ENCODE measurements around the gene TSPAN13. TPM values are rescaled to one million over a fixed set of nuclear protein-coding genes. Genes with fewer than 3 reads are reported as not detected.
A peak's percentile ranks its signal among the peaks of the same experiment; 100 is the strongest.

Gene TSPAN13
- total RNA-seq, 1 experiment from 2014 or later = 14.0 TPM

- BruUV-seq (replicated peaks) = no TSS peak
- peak; percentile 51 for DNase-seq (ENCODE audit: unreplicated experiment)
- Mint-ChIP-seq H3K4me3 (ENCODE audit: unreplicated experiment) (peak overlapping the region; percentile 56), H3K27ac (ENCODE audit: low read depth, unreplicated experiment) (peak overlapping the region; percentile 65), H3K9me3 (ENCODE audit: unreplicated experiment) (no peaks in the 10 kb centered on the region), H3K27me3 (ENCODE audit: insufficient read depth, unreplicated experiment) (no peaks in the 10 kb centered on the region), H3K36me3 (ENCODE audit: insufficient read depth, unreplicated experiment) (no peaks in the 10 kb centered on the region), H3K4me1 (ENCODE audit: insufficient read depth, unreplicated experiment) (peaks cover 24% of the 10 kb centered on the region)
- ChIA-PET POLR2A (interaction anchor here (0.6 to 8.5 kb wide), 14 partner anchors 10 to 126 kb away, joined by 3 to 85 read pairs (median 4); partner anchors contain the start of genes ANKMY2 and TSPAN13), CTCF (interaction anchor here (0.6 to 1.5 kb wide), 11 partner anchors 10 to 736 kb away, joined by 3 to 8 read pairs (median 4); no protein-coding TSS in a partner anchor)
- TF ChIP-seq, protein P1, sequence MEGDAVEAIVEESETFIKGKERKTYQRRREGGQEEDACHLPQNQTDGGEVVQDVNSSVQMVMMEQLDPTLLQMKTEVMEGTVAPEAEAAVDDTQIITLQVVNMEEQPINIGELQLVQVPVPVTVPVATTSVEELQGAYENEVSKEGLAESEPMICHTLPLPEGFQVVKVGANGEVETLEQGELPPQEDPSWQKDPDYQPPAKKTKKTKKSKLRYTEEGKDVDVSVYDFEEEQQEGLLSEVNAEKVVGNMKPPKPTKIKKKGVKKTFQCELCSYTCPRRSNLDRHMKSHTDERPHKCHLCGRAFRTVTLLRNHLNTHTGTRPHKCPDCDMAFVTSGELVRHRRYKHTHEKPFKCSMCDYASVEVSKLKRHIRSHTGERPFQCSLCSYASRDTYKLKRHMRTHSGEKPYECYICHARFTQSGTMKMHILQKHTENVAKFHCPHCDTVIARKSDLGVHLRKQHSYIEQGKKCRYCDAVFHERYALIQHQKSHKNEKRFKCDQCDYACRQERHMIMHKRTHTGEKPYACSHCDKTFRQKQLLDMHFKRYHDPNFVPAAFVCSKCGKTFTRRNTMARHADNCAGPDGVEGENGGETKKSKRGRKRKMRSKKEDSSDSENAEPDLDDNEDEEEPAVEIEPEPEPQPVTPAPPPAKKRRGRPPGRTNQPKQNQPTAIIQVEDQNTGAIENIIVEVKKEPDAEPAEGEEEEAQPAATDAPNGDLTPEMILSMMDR (IDR thresholded peaks at IDR 0.05; ENCODE audit: unreplicated experiment) = no peak
- intact Hi-C loops (cut with micrococcal nuclease) = no loop called here
Observed at GRCh38 chr7:16770657-16771329, 17.2 kb downstream of the TSPAN13 start.

- POLR2A ChIA-PET = interaction anchor here (8.5 kb wide), 1 partner anchor 17 kb away, joined by 85 read pairs; the partner anchor contains the start of gene TSPAN13
- intact Hi-C loops (cut with micrococcal nuclease) = no loop called here
- Mint-ChIP-seq H3K4me1 (ENCODE audit: insufficient read depth, unreplicated experiment) (peaks cover 24% of the 10 kb centered on the region), H3K4me3 (ENCODE audit: unreplicated experiment) (no peak overlapping the region), H3K27ac (ENCODE audit: low read depth, unreplicated experiment) (no peak overlapping the region), H3K36me3 (ENCODE audit: insufficient read depth, unreplicated experiment) (no peaks in the 10 kb centered on the region), H3K27me3 (ENCODE audit: insufficient read depth, unreplicated experiment) (no peaks in the 10 kb centered on the region), H3K9me3 (ENCODE audit: unreplicated experiment) (no peaks in the 10 kb centered on the region)
- DNase-seq (ENCODE audit: unreplicated experiment) = no peak
- TF ChIP-seq, protein P1 (IDR thresholded peaks at IDR 0.05; ENCODE audit: unreplicated experiment) = no peak
- BruUV-seq (replicated peaks) = no TSS peak
- CTCF ChIA-PET = no interaction called here
Observed at GRCh38 chr7:16773326-16773725, 19.8 kb downstream of the TSPAN13 start.

DNA sequence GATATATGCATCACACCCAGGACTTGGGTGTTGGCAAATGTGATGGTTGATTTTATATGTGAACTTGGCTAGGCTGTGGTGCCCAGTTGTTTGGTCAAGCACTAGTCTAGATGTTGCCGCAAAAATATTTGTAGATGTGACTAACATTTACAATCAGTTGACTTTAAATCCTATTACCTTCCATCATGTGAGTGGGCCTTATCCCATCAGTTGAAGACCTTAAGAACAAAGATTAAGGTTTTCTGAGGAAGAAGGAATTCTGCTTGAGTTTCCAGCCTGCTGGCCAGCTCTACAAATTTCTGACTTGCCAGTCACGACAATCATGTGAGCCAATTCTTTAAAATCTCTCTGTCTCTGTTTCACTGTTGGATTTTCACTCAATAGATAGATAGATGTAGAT lies 20.3 kb downstream of the TSPAN13 start:
- Mint-ChIP-seq H3K4me3 (ENCODE audit: unreplicated experiment) (no peak overlapping the region), H3K9me3 (ENCODE audit: unreplicated experiment) (no peaks in the 10 kb centered on the region), H3K27me3 (ENCODE audit: insufficient read depth, unreplicated experiment) (no peaks in the 10 kb centered on the region), H3K4me1 (ENCODE audit: insufficient read depth, unreplicated experiment) (peaks cover 24% of the 10 kb centered on the region), H3K27ac (ENCODE audit: low read depth, unreplicated experiment) (no peak overlapping the region), H3K36me3 (ENCODE audit: insufficient read depth, unreplicated experiment) (no peaks in the 10 kb centered on the region)
- TF ChIP-seq, protein P1 (IDR thresholded peaks at IDR 0.05; ENCODE audit: unreplicated experiment) = no peak
- CTCF ChIA-PET = interaction anchor here (1.7 kb wide), 1 partner anchor 26 kb away, joined by 3 read pairs; no protein-coding TSS in a partner anchor
- DNase-seq (ENCODE audit: unreplicated experiment) = no peak
- intact Hi-C loops (cut with micrococcal nuclease) = no loop called here
- BruUV-seq (replicated peaks) = no TSS peak
- POLR2A ChIA-PET = no interaction called here

DNA sequence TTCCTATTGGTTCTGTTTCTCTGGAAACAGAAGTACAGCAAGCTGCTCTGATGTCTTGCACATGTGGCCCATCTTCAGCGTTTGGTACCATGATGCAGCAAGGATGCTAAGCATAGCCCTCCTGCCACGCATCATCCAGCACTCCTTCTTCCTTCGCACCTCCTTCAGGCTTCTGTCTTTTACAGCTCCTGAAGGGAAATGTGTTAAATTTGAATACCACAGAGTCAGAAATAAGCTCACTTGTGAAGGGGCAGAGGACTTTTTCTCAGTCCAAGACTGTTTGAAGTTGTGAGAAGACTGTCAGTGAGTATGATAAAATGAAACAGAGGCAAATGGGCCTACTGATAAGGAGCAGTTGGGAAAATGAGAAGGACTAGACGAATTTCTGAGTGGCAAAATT lies 20.7 kb downstream of the TSPAN13 start:
- ChIA-PET POLR2A (no interaction called here), CTCF (interaction anchor here (1.7 to 1.8 kb wide), 2 partner anchors 26 to 28 kb away, joined by 3 to 8 read pairs; no protein-coding TSS in a partner anchor)
- Mint-ChIP-seq H3K9me3 (ENCODE audit: unreplicated experiment) (no peaks in the 10 kb centered on the region), H3K4me3 (ENCODE audit: unreplicated experiment) (no peak overlapping the region), H3K27ac (ENCODE audit: low read depth, unreplicated experiment) (no peak overlapping the region), H3K4me1 (ENCODE audit: insufficient read depth, unreplicated experiment) (peaks cover 24% of the 10 kb centered on the region), H3K27me3 (ENCODE audit: insufficient read depth, unreplicated experiment) (no peaks in the 10 kb centered on the region), H3K36me3 (ENCODE audit: insufficient read depth, unreplicated experiment) (no peaks in the 10 kb centered on the region)
- TF ChIP-seq, protein P1 (IDR thresholded peaks at IDR 0.05; ENCODE audit: unreplicated experiment) = no peak
- BruUV-seq (replicated peaks) = no TSS peak
- intact Hi-C loops (cut with micrococcal nuclease) = no loop called here
- no peak for DNase-seq (ENCODE audit: unreplicated experiment)

All from MCF 10A (cell line).